Measurements from ENCODE around the gene NPL. TPM values are rescaled to one million over a fixed set of nuclear protein-coding genes. Genes with fewer than 3 reads are reported as not detected.

Gene NPL
- total RNA-seq, 1 donor from 2014 or later: 1.3 TPM

GRCh38 chr1:182770232-182770631 lies 19.3 kb upstream of the NPL start:
- H3F3A ChIP-seq (ENCODE audit: low read depth): no peaks in the 10 kb centered on the region
- no peak overlapping the region for H3K4me3 ChIP-seq
- no peaks in the 10 kb centered on the region for H3K36me3 ChIP-seq
- TF ChIP-seq EZH2 (IDR thresholded peaks at IDR 0.05) (no peak), CTCF (IDR thresholded peaks at IDR 0.05) (no peak), EZH2phosphoT487 (IDR thresholded peaks at IDR 0.05) (no peak)
- Mint-ChIP-seq H3K9me3 (no peaks in the 10 kb centered on the region), H3K4me1 (peaks cover 6% of the 10 kb centered on the region), H3K27me3 (ENCODE audit: insufficient read depth, low read depth) (peaks cover 2% of the 10 kb centered on the region), H3K4me3 (no peak overlapping the region), H3K27ac (peak overlapping the region; percentile 44), H3K36me3 (no peaks in the 10 kb centered on the region)
- no peaks in the 10 kb centered on the region for H3K9me3 ChIP-seq (ENCODE audit: low read depth)
- no peak for DNase-seq (ENCODE audit: low spot score)
- H3K79me2 ChIP-seq (ENCODE audit: low read depth): no peaks in the 10 kb centered on the region
- no peak overlapping the region for H3K9ac ChIP-seq
- no peak overlapping the region for H2AFZ ChIP-seq (replicated peaks)
- no peaks in the 10 kb centered on the region for H3K4me1 ChIP-seq
- no peaks in the 10 kb centered on the region for H3K27me3 ChIP-seq
- H4K20me1 ChIP-seq (ENCODE audit: low read depth): no peaks in the 10 kb centered on the region
- H3K4me2 ChIP-seq: no peak overlapping the region
- H3K27ac ChIP-seq: no peak overlapping the region

- no peak for DNase-seq (ENCODE audit: low spot score)
- H3K27me3 ChIP-seq: no peaks in the 10 kb centered on the region
- H3K4me3 ChIP-seq: no peak overlapping the region
- H3K9me3 ChIP-seq (ENCODE audit: low read depth): no peaks in the 10 kb centered on the region
- TF ChIP-seq EZH2phosphoT487 (IDR thresholded peaks at IDR 0.05) (no peak), CTCF (IDR thresholded peaks at IDR 0.05) (peak; percentile 22)
- no peak overlapping the region for H3K4me2 ChIP-seq
- no peak overlapping the region for H3K4me3 Mint-ChIP-seq
- peaks cover 6% of the 10 kb centered on the region for H3K4me1 Mint-ChIP-seq
- H3K36me3 ChIP-seq: no peaks in the 10 kb centered on the region
- no peaks in the 10 kb centered on the region for H4K20me1 ChIP-seq (ENCODE audit: low read depth)
- H3K27me3 Mint-ChIP-seq (ENCODE audit: insufficient read depth, low read depth): peaks cover 2% of the 10 kb centered on the region
- H3K9me3 Mint-ChIP-seq: no peaks in the 10 kb centered on the region
- H3K9ac ChIP-seq: no peak overlapping the region
- H3K79me2 ChIP-seq (ENCODE audit: low read depth): no peaks in the 10 kb centered on the region
- H3K27ac Mint-ChIP-seq: no peak overlapping the region
- no peak overlapping the region for H2AFZ ChIP-seq (replicated peaks)
- H3K36me3 Mint-ChIP-seq: no peaks in the 10 kb centered on the region
- no peaks in the 10 kb centered on the region for H3F3A ChIP-seq (ENCODE audit: low read depth)
- no peak overlapping the region for H3K27ac ChIP-seq
- H3K4me1 ChIP-seq: no peaks in the 10 kb centered on the region
Observed at GRCh38 chr1:182771187-182771984, 18.2 kb upstream of the NPL start.

- no peak overlapping the region for H2AFZ ChIP-seq (replicated peaks)
- peaks cover 2% of the 10 kb centered on the region for H3K27me3 Mint-ChIP-seq (ENCODE audit: insufficient read depth, low read depth)
Observed at GRCh38 chr1:182777386-182777785, 12.2 kb upstream of the NPL start.

More at GRCh38 chr1:182777386-182777785, 12.2 kb upstream of the NPL start:
- Histone ChIP-seq H3K4me2 (no peak overlapping the region), H3F3A (ENCODE audit: low read depth) (peaks cover under 1% of the 10 kb centered on the region), H3K4me1 (peaks cover 3% of the 10 kb centered on the region), H3K36me3 (no peaks in the 10 kb centered on the region), H3K9me3 (ENCODE audit: low read depth) (no peaks in the 10 kb centered on the region), H3K9ac (no peak overlapping the region), H3K4me3 (no peak overlapping the region), H4K20me1 (ENCODE audit: low read depth) (no peaks in the 10 kb centered on the region), H3K27ac (no peak overlapping the region), H3K79me2 (ENCODE audit: low read depth) (no peaks in the 10 kb centered on the region), H3K27me3 (no peaks in the 10 kb centered on the region)
- H3K4me3 Mint-ChIP-seq: no peak overlapping the region
- peaks cover 5% of the 10 kb centered on the region for H3K4me1 Mint-ChIP-seq
- no peak for TF ChIP-seq EZH2 (IDR thresholded peaks at IDR 0.05)
- TF ChIP-seq CTCF (IDR thresholded peaks at IDR 0.05): no peak
- TF ChIP-seq EZH2phosphoT487 (IDR thresholded peaks at IDR 0.05): no peak
- no peaks in the 10 kb centered on the region for H3K9me3 Mint-ChIP-seq
- DNase-seq (ENCODE audit: low spot score): no peak
- no peak overlapping the region for H3K27ac Mint-ChIP-seq
- H3K36me3 Mint-ChIP-seq: no peaks in the 10 kb centered on the region

All from neural progenitor cell (in vitro differentiated cells).